Ovary (tissue), 9 donors: Measurements from ENCODE around the gene OR5AK2. TPM values are rescaled to one million over a fixed set of nuclear protein-coding genes. Genes with fewer than 3 reads are reported as not detected.

Source experiments
- DNase-seq, 5 donors: peaks; one replicate each; pipeline ENCODE4 v3.0.0-alpha.2; 2019 to 2020
- H3K27ac ChIP-seq, 2 donors: fragments of 200-600 bp; one replicate each; pipeline versions ENCODE4 v1.5.1 to v1.8.0; 2019 to 2022
- H3K27me3 ChIP-seq: fragments of 200-600 bp; one replicate; pipeline ENCODE4 v1.8.0; 2022
- H3K36me3 ChIP-seq: fragments of 200-600 bp; sonication (generic); one replicate; pipeline ENCODE4 v1.5.1; 2019
- H3K4me1 ChIP-seq: one replicate; pipeline ENCODE4 v1.8.1; 2013; ENCODE audit warnings: mild to moderate bottlenecking, moderate library complexity; ENCODE audit not compliant: insufficient read depth
- H3K4me3 ChIP-seq: fragments of 200-600 bp; sonication (generic); one replicate; pipeline ENCODE4 v1.5.1; 2017
- H3K9me3 ChIP-seq, 2 donors: fragments of 200-600 bp in 1 of 2; sonication (generic) in 1 of 2; one replicate each; pipeline versions ENCODE4 v1.5.1 to v1.8.1; 2013 to 2019; ENCODE audit warnings: mild to moderate bottlenecking in 1 of 2, moderate library complexity in 1 of 2
- EP300 ChIP-seq: sonication (generic); formaldehyde crosslinking; IDR thresholded peaks from one replicate; pipeline ENCODE4 v1.6.1; 2017; ENCODE audit warnings: antibody characterized with exemption
- POLR2A ChIP-seq: fragments of 450-650 bp; IDR thresholded peaks from one replicate; pipeline ENCODE4 v1.6.1; 2017; ENCODE audit warnings: antibody characterized with exemption, mild to moderate bottlenecking, moderate library complexity
- WGBS, 3 donors: extraction: QIAGEN DNeasy Blood & Tissue Kit in 1 of 3; methylation state at CpG; one replicate each; pipeline versions ENCODE4 v1.1.5 to v1.1.7; 2013 to 2017; 5-methylcytosine and 5-hydroxymethylcytosine counted together
- intact Hi-C, 4 donors: fragments of 100-400 bp; cut with DNase I; formaldehyde crosslinking; loops; one replicate each; pipeline versions ENCODE4 v1.11.0 to v1.15.1; 2022 to 2023
- polyA plus RNA-seq, 2 donors: library from polyadenylated mRNA; stranded (reverse); fragments of 200-250 nt in 1 of 2; fragments of 350-450 nt in 1 of 2; fragmentation: Illumina TruSeq in 1 of 2; extraction: RNeasy Lipid Tissue Mini Kit (QIAGEN cat#74804) in 1 of 2; gene quantifications; one replicate each; pipeline ENCODE4 v1.2.3, GENCODE V29; 2013 to 2014
- total RNA-seq, 7 donors: library from RNA; depleted of rRNA in 2 of 7; stranded (reverse); fragments of >200 nt in 2 of 7; fragmentation: NEBNext Ultra II Directional in 3 of 7; extraction: Animal tissue kit (Norgen Biotek cat#: 25700) in 3 of 7; gene quantifications; one replicate each; pipeline versions ENCODE4 v1.1.0 to v1.2.4, GENCODE V29; 2016 to 2023
- TF ChIP-seq, protein P1 (sequence below), 3 donors: fragments of 450-650 bp in 2 of 3; fragments of 200-600 bp in 1 of 3; IDR thresholded peaks; one replicate each; pipeline versions ENCODE4 v1.5.1 to v1.8.0; 2016 to 2022; ENCODE audit warnings: antibody characterized with exemption in 3 of 3, mild to moderate bottlenecking in 1 of 3
- donor health status: DM: no; HTN: no; CAD: no; lungs with moderate emphysema.
- donor health status: DM: no; HTN: no; CAD: no.
- donor health status: Bipolar disorder and iron deficiency.
- donor health status: DM: yes; HTN: yes; CAD: no.
- donor health status: DM: no; HTN: no; CAD: no.
- donor health status: DM: yes; HTN: yes; CAD: no.

Gene OR5AK2
- total and polyA plus RNA-seq, 9 donors = not detected

DNA sequence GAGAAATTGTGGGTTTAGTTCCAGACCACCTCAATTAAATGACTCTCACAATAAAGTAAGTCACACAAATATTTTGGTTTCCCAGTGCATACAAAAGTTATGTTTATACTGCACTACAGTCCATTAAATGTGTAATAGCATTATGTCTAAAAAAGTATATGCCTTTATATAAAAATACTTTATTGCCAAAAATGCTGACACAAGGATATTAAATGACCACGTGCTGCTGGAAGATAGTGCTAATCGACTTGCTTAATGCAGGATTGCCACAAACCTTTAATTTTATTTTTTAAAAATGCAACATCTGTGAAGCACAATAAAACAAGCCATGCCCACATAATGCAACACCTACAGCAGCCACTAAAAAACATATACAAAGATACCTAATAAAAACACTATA, 27.0 kb downstream of the OR5AK2 start:
- H3K36me3 ChIP-seq = no peaks in the 10 kb centered on the region
- no peaks in the 10 kb centered on the region for H3K4me1 ChIP-seq
- 44 to 52% (median 46%) methylated on average over 2 of the region's 2 CpGs for WGBS, 3 donors
- TF ChIP-seq EP300 (no peak), POLR2A (no peak)
- TF ChIP-seq, protein P1, sequence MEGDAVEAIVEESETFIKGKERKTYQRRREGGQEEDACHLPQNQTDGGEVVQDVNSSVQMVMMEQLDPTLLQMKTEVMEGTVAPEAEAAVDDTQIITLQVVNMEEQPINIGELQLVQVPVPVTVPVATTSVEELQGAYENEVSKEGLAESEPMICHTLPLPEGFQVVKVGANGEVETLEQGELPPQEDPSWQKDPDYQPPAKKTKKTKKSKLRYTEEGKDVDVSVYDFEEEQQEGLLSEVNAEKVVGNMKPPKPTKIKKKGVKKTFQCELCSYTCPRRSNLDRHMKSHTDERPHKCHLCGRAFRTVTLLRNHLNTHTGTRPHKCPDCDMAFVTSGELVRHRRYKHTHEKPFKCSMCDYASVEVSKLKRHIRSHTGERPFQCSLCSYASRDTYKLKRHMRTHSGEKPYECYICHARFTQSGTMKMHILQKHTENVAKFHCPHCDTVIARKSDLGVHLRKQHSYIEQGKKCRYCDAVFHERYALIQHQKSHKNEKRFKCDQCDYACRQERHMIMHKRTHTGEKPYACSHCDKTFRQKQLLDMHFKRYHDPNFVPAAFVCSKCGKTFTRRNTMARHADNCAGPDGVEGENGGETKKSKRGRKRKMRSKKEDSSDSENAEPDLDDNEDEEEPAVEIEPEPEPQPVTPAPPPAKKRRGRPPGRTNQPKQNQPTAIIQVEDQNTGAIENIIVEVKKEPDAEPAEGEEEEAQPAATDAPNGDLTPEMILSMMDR (IDR thresholded peaks at IDR 0.05) = no peak
- no peaks in the 10 kb centered on the region for H3K27me3 ChIP-seq
- no peaks in the 10 kb centered on the region for H3K9me3 ChIP-seq
- DNase-seq = no peak
- H3K27ac ChIP-seq = no peak overlapping the region
- H3K4me3 ChIP-seq = no peak overlapping the region
- intact Hi-C loops = no loop called here

DNA sequence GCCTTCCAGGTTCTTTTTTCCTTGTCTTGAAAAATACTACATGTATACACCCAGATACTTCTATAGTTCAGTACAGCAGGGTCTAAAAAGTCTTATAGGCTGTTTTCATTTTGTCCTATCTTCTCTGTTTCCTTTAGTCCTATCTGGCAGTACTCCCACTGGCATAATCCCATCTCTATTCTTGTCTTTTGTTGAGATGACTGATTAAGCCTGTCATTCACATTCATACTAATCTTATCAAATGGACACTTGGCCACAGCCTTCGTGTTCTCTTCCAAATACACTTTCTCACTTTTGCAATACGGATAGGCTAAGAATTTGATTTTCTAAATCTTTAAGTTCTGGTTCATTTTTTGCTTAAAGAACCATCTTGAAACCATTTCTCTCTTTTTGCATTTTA, 42.8 kb downstream of the OR5AK2 start:
- DNase-seq = no peak
- 35 to 55% (median 51%) methylated on average over 2 of the region's 2 CpGs for WGBS, 3 donors
- intact Hi-C loops = no loop called here
- Histone ChIP-seq H3K27ac (no peak overlapping the region), H3K27me3 (no peaks in the 10 kb centered on the region), H3K9me3 (no peaks in the 10 kb centered on the region), H3K4me3 (no peak overlapping the region), H3K4me1 (no peaks in the 10 kb centered on the region), H3K36me3 (no peaks in the 10 kb centered on the region)
- TF ChIP-seq POLR2A (no peak), EP300 (no peak)
- TF ChIP-seq, protein P1 (IDR thresholded peaks at IDR 0.05) = no peak

Other genes with a start within 250 kb of the OR5AK2 start
- gene OR9G4, start 240.2 kb upstream of the OR5AK2 start, total RNA-seq = not detected
- gene OR9G4, start 240.2 kb upstream of the OR5AK2 start, polyA plus RNA-seq = not detected
- under 1 TPM in 5 of 7 donors, not detected in 2; 0.05 to 0.20 (median 0.11) TPM for gene LRRC55, start 193.0 kb downstream of the OR5AK2 start, total RNA-seq
- under 1 TPM; 0.11 to 0.48 TPM for gene LRRC55, start 193.0 kb downstream of the OR5AK2 start, polyA plus RNA-seq
- 10 to 100 TPM in 1 of 7 donors, under 1 TPM in 4, not detected in 2; 0.24 to 11.3 (median 0.45) TPM for gene APLNR, start 248.3 kb downstream of the OR5AK2 start, total RNA-seq
- 10 to 100 TPM in 1 of 2 donors, 1 to 10 TPM in 1; 1.7 to 36.1 TPM for gene APLNR, start 248.3 kb downstream of the OR5AK2 start, polyA plus RNA-seq